ENCODE data around the gene TNN.
"Not testable (repeated sequence)": the region's sequence is repeated elsewhere in the genome, so short reads cannot be mapped to it uniquely, and the experiment has no call there.

The TNN gene

GRCh38 chr1:175067362-175068106 lies at the start of gene TNN:
Gene TNN, plus strand, starts transcription at chr1:175067833. Its CDS starts 9,586 bp downstream, at chr1:175077419.
- DNase-seq (ENCODE audit: low read depth, low spot score): no peak

GRCh38 chr1:175019524-175019923 lies 48.1 kb upstream of the TNN start:
- DNase-seq (ENCODE audit: low read depth, low spot score): no peak

- DNase-seq (ENCODE audit: low read depth, low spot score): peak; percentile 99
Observed at GRCh38 chr1:175023043-175023921, 44.4 kb upstream of the TNN start, which contains the start of gene MRPS14. Gene MRPS14, minus strand, starts transcription at chr1:175023425. Its CDS starts 17 bp downstream, at chr1:175023408.

GRCh38 chr1:175023922-175024242 lies 43.8 kb upstream of the TNN start:
- DNase-seq (ENCODE audit: low read depth, low spot score): not testable (repeated sequence)

- no peak for DNase-seq (ENCODE audit: low read depth, low spot score)
Observed at GRCh38 chr1:175024773-175025172, 42.9 kb upstream of the TNN start.

GRCh38 chr1:175033953-175034352 lies 33.7 kb upstream of the TNN start:
- peak; percentile 32 for DNase-seq (ENCODE audit: low read depth, low spot score)

- DNase-seq (ENCODE audit: low read depth, low spot score): no peak
Observed at GRCh38 chr1:175034775-175035174, 32.9 kb upstream of the TNN start.

- no peak for DNase-seq (ENCODE audit: low read depth, low spot score)
Observed at GRCh38 chr1:175035865-175036264, 31.8 kb upstream of the TNN start.

- DNase-seq (ENCODE audit: low read depth, low spot score): peak; percentile 63
Observed at GRCh38 chr1:175036476-175036875, 31.2 kb upstream of the TNN start.

- DNase-seq (ENCODE audit: low read depth, low spot score): no peak
Observed at GRCh38 chr1:175037416-175037815, 30.2 kb upstream of the TNN start.

- DNase-seq (ENCODE audit: low read depth, low spot score): no peak
Observed at GRCh38 chr1:175040324-175040879, 27.2 kb upstream of the TNN start.

GRCh38 chr1:175042650-175043049 lies 25.0 kb upstream of the TNN start:
- DNase-seq (ENCODE audit: low read depth, low spot score): no peak

- peak; percentile 55 for DNase-seq (ENCODE audit: low read depth, low spot score)
Observed at GRCh38 chr1:175043824-175044223, 23.8 kb upstream of the TNN start.

GRCh38 chr1:175044591-175044990 lies 23.0 kb upstream of the TNN start:
- DNase-seq (ENCODE audit: low read depth, low spot score): not testable (repeated sequence)

- DNase-seq (ENCODE audit: low read depth, low spot score): no peak
Observed at GRCh38 chr1:175045097-175045496, 22.5 kb upstream of the TNN start.

- no peak for DNase-seq (ENCODE audit: low read depth, low spot score)
Observed at GRCh38 chr1:175045519-175045918, 22.1 kb upstream of the TNN start.

- DNase-seq (ENCODE audit: low read depth, low spot score): no peak
Observed at GRCh38 chr1:175050992-175051391, 16.6 kb upstream of the TNN start.

- DNase-seq (ENCODE audit: low read depth, low spot score): no peak
Observed at GRCh38 chr1:175054736-175055135, 12.9 kb upstream of the TNN start.

- DNase-seq (ENCODE audit: low read depth, low spot score): no peak
Observed at GRCh38 chr1:175062339-175062738, 5.3 kb upstream of the TNN start.

- DNase-seq (ENCODE audit: low read depth, low spot score): no peak
Observed at GRCh38 chr1:175062858-175063257, 4.8 kb upstream of the TNN start.

GRCh38 chr1:175070818-175071217 lies 3.2 kb downstream of the TNN start:
- no peak for DNase-seq (ENCODE audit: low read depth, low spot score)

- no peak for DNase-seq (ENCODE audit: low read depth, low spot score)
Observed at GRCh38 chr1:175071276-175071943, 3.8 kb downstream of the TNN start.
